ENCODE results near the gene PDS5B. TPM values are rescaled to one million over a fixed set of nuclear protein-coding genes. Genes with fewer than 3 reads are reported as not detected.

Gene PDS5B
- total RNA-seq, 1 experiment from 2014 or later, result 61.2 TPM

DNA sequence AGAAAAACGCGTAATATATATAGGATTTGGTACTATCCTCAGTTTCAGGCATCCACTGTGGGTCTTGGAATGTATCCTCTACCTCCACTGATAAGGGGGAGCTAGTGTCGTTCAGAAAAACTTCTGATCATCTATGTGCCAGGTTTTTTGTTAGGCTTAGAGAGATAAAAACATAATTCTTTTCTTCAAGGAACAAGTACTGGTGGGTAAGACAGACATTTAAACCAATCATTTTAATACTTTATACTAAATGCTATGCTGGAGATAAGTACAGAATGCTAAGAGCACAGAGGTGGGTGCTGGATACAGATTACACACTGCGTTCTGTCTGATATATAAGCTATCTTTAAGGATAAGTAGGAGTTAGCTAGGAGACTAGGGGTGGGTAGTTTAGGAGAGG, 166.1 kb downstream of the PDS5B start:
- peaks cover 17% of the 10 kb centered on the region for H3K4me1 ChIP-seq (ENCODE audit: low read length)
- peaks cover 6% of the 10 kb centered on the region; the same call in 1 of the 2 replicates for H3K79me2 ChIP-seq (ENCODE audit: low read length)
- H3K36me3 ChIP-seq (ENCODE audit: insufficient read depth, low read length), result peaks cover 33% of the 10 kb centered on the region; the same call in 1 of the 2 replicates
- H3K9me2 ChIP-seq (replicated peaks; ENCODE audit: insufficient read depth, low read length), result no peaks in the 10 kb centered on the region
- H3K9me3 ChIP-seq (ENCODE audit: low read length), result no peaks in the 10 kb centered on the region
- H2AFZ ChIP-seq (ENCODE audit: low read length), result no peak overlapping the region
- DNase-seq, result no peak
- no peak overlapping the region for H3K4me2 ChIP-seq (ENCODE audit: low read depth, low read length, poor library complexity, severe bottlenecking)
- H3K4me3 ChIP-seq (ENCODE audit: low read length), result no peak overlapping the region
- H3K27me3 ChIP-seq (ENCODE audit: low read length), result no peaks in the 10 kb centered on the region
- no peak overlapping the region for H3K27ac ChIP-seq (ENCODE audit: low read length)
- no peak overlapping the region for H3K9ac ChIP-seq (ENCODE audit: low read length)
- H4K20me1 ChIP-seq (ENCODE audit: insufficient read depth, low read depth, low read length), result no peaks in the 10 kb centered on the region

GRCh38 chr13:32752997-32753606, 166.8 kb downstream of the PDS5B start:
- peaks cover 9% of the 10 kb centered on the region for H3K4me1 ChIP-seq (ENCODE audit: low read length)
- no peak for DNase-seq
- H3K9me3 ChIP-seq (ENCODE audit: low read length), result no peaks in the 10 kb centered on the region
- H3K36me3 ChIP-seq (ENCODE audit: insufficient read depth, low read length), result peaks cover 37% of the 10 kb centered on the region; the same call in 1 of the 2 replicates
- no peaks in the 10 kb centered on the region for H4K20me1 ChIP-seq (ENCODE audit: insufficient read depth, low read depth, low read length)
- H3K4me2 ChIP-seq (ENCODE audit: low read depth, low read length, poor library complexity, severe bottlenecking), result no peak overlapping the region
- no peak overlapping the region for H3K9ac ChIP-seq (ENCODE audit: low read length)
- no peak overlapping the region for H3K4me3 ChIP-seq (ENCODE audit: low read length)
- H3K79me2 ChIP-seq (ENCODE audit: low read length), result peaks cover 6% of the 10 kb centered on the region; the same call in 1 of the 2 replicates
- no peaks in the 10 kb centered on the region for H3K27me3 ChIP-seq (ENCODE audit: low read length)
- no peak overlapping the region for H3K27ac ChIP-seq (ENCODE audit: low read length)
- no peak overlapping the region for H2AFZ ChIP-seq (ENCODE audit: low read length)
- no peaks in the 10 kb centered on the region for H3K9me2 ChIP-seq (replicated peaks; ENCODE audit: insufficient read depth, low read length)

DNA sequence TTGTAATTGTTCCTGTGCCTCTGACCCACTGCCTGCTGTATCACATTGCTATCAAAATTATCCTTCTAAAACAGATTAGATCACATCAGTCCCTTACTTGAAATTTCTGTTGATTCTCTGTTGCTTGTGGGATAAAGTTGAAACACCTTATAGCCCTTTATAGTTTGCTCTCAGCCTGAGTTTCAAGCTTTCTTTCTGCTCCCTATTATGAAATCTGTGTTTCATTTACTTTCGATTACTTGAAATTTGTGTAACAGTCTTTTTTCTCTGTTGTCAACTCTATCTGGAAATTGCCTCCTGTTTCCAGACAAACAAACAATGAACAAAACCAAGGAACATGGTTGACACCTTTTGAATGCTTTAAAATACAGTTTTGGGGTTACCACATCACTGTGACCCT, 167.9 kb downstream of the PDS5B start:
- Histone ChIP-seq H3K27me3 (ENCODE audit: low read length) (no peaks in the 10 kb centered on the region), H3K9me3 (ENCODE audit: low read length) (no peaks in the 10 kb centered on the region), H3K27ac (ENCODE audit: low read length) (no peak overlapping the region), H3K4me3 (ENCODE audit: low read length) (no peak overlapping the region), H3K36me3 (ENCODE audit: insufficient read depth, low read length) (peaks cover 39% of the 10 kb centered on the region; the same call in 1 of the 2 replicates), H3K4me1 (ENCODE audit: low read length) (peaks cover 9% of the 10 kb centered on the region), H3K9me2 (replicated peaks; ENCODE audit: insufficient read depth, low read length) (no peaks in the 10 kb centered on the region), H3K9ac (ENCODE audit: low read length) (no peak overlapping the region), H4K20me1 (ENCODE audit: insufficient read depth, low read depth, low read length) (no peaks in the 10 kb centered on the region), H3K4me2 (ENCODE audit: low read depth, low read length, poor library complexity, severe bottlenecking) (no peak overlapping the region), H2AFZ (ENCODE audit: low read length) (no peak overlapping the region), H3K79me2 (ENCODE audit: low read length) (peaks cover 6% of the 10 kb centered on the region; the same call in 1 of the 2 replicates)
- no peak for DNase-seq

DNA sequence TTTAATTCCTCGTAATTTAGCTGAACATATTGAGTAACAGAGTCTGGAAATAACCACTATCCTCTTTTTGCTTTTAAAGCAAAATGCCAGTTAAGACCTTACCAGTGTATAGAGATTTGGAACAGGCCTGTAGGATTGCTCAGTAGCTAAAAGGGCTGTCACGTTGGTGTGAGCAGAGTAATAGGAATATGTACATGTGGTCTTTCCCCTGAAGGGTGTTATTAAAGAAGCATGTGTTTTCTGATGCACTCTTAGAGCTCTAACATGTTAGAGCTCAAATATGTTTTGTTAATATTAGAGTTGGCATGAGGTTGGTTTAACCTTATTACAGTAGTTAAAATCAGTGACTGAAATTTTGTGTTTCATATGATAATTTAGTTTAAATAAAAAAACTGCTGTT, 172.9 kb downstream of the PDS5B start:
- no peaks in the 10 kb centered on the region for H3K9me2 ChIP-seq (replicated peaks; ENCODE audit: insufficient read depth, low read length)
- DNase-seq, result no peak
- no peaks in the 10 kb centered on the region for H3K27me3 ChIP-seq (ENCODE audit: low read length)
- no peak overlapping the region for H2AFZ ChIP-seq (ENCODE audit: low read length)
- no peak overlapping the region for H3K9ac ChIP-seq (ENCODE audit: low read length)
- 0 out of 2 replicates have a peak, but pooled peaks cover 2% of the 10 kb centered on the region for H3K9me3 ChIP-seq (ENCODE audit: low read length)
- H3K27ac ChIP-seq (ENCODE audit: low read length), result no peak overlapping the region
- no peaks in the 10 kb centered on the region for H4K20me1 ChIP-seq (ENCODE audit: insufficient read depth, low read depth, low read length)
- H3K4me2 ChIP-seq (ENCODE audit: low read depth, low read length, poor library complexity, severe bottlenecking), result no peak overlapping the region
- no peak overlapping the region for H3K4me3 ChIP-seq (ENCODE audit: low read length)
- no peaks in the 10 kb centered on the region for H3K4me1 ChIP-seq (ENCODE audit: low read length)
- H3K36me3 ChIP-seq (ENCODE audit: insufficient read depth, low read length), result peaks cover 45% of the 10 kb centered on the region
- H3K79me2 ChIP-seq (ENCODE audit: low read length), result peaks cover 14% of the 10 kb centered on the region; the same call in 1 of the 2 replicates

GRCh38 chr13:32761472-32761871, 175.2 kb downstream of the PDS5B start:
- H3K27ac ChIP-seq (ENCODE audit: low read length), result no peak overlapping the region
- no peaks in the 10 kb centered on the region for H4K20me1 ChIP-seq (ENCODE audit: insufficient read depth, low read depth, low read length)
- peaks cover 20% of the 10 kb centered on the region; the same call in 1 of the 2 replicates for H3K79me2 ChIP-seq (ENCODE audit: low read length)
- peaks cover 39% of the 10 kb centered on the region for H3K36me3 ChIP-seq (ENCODE audit: insufficient read depth, low read length)
- H3K4me2 ChIP-seq (ENCODE audit: low read depth, low read length, poor library complexity, severe bottlenecking), result no peak overlapping the region
- no peaks in the 10 kb centered on the region for H3K4me1 ChIP-seq (ENCODE audit: low read length)
- no peak overlapping the region for H3K9ac ChIP-seq (ENCODE audit: low read length)
- H3K9me3 ChIP-seq (ENCODE audit: low read length), result 0 out of 2 replicates have a peak, but pooled peaks cover 2% of the 10 kb centered on the region
- DNase-seq, result no peak
- H3K27me3 ChIP-seq (ENCODE audit: low read length), result no peaks in the 10 kb centered on the region
- H2AFZ ChIP-seq (ENCODE audit: low read length), result no peak overlapping the region
- no peaks in the 10 kb centered on the region for H3K9me2 ChIP-seq (replicated peaks; ENCODE audit: insufficient read depth, low read length)
- no peak overlapping the region for H3K4me3 ChIP-seq (ENCODE audit: low read length)

DNA sequence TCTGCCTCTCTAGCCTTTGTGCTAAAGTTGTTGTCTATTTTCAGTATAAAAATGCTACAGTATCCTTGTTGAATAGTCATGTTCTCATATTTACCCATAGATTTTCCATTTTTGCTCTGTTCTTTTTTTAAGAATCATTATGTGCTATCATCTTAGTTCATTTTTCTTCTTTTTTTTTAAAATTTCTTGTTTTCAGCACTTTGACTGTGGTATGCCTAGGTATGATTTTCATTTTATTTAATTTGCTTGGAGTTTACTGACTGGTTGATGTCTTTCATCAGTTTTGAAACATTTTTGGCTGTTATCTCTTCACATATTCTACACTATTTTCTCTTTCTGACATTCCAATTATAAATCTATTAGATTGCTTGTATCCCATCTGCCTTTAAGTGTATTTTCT, 192.9 kb downstream of the PDS5B start:
- Histone ChIP-seq H2AFZ (ENCODE audit: low read length) (no peak overlapping the region), H3K79me2 (ENCODE audit: low read length) (no peaks in the 10 kb centered on the region), H3K27me3 (ENCODE audit: low read length) (no peaks in the 10 kb centered on the region), H3K36me3 (ENCODE audit: insufficient read depth, low read length) (peaks cover 12% of the 10 kb centered on the region; the same call in 1 of the 2 replicates), H3K4me3 (ENCODE audit: low read length) (no peak overlapping the region), H3K9me2 (replicated peaks; ENCODE audit: insufficient read depth, low read length) (no peaks in the 10 kb centered on the region), H4K20me1 (ENCODE audit: insufficient read depth, low read depth, low read length) (no peaks in the 10 kb centered on the region), H3K4me2 (ENCODE audit: low read depth, low read length, poor library complexity, severe bottlenecking) (no peak overlapping the region), H3K9me3 (ENCODE audit: low read length) (no peaks in the 10 kb centered on the region), H3K27ac (ENCODE audit: low read length) (no peak overlapping the region), H3K4me1 (ENCODE audit: low read length) (no peaks in the 10 kb centered on the region), H3K9ac (ENCODE audit: low read length) (no peak overlapping the region)
- no peak for DNase-seq

- Histone ChIP-seq H3K4me3 (ENCODE audit: low read length) (no peak overlapping the region), H3K79me2 (ENCODE audit: low read length) (no peaks in the 10 kb centered on the region), H3K27me3 (ENCODE audit: low read length) (no peaks in the 10 kb centered on the region), H3K9me3 (ENCODE audit: low read length) (no peaks in the 10 kb centered on the region), H3K4me2 (ENCODE audit: low read depth, low read length, poor library complexity, severe bottlenecking) (no peak overlapping the region), H2AFZ (ENCODE audit: low read length) (no peak overlapping the region), H3K9ac (ENCODE audit: low read length) (no peak overlapping the region), H3K36me3 (ENCODE audit: insufficient read depth, low read length) (peaks cover 12% of the 10 kb centered on the region; the same call in 1 of the 2 replicates), H3K4me1 (ENCODE audit: low read length) (no peaks in the 10 kb centered on the region), H4K20me1 (ENCODE audit: insufficient read depth, low read depth, low read length) (no peaks in the 10 kb centered on the region), H3K9me2 (replicated peaks; ENCODE audit: insufficient read depth, low read length) (no peaks in the 10 kb centered on the region), H3K27ac (ENCODE audit: low read length) (no peak overlapping the region)
- no peak for DNase-seq
These were observed 195.7 kb downstream of the PDS5B start for GRCh38 chr13:32781906-32782305.

DNA sequence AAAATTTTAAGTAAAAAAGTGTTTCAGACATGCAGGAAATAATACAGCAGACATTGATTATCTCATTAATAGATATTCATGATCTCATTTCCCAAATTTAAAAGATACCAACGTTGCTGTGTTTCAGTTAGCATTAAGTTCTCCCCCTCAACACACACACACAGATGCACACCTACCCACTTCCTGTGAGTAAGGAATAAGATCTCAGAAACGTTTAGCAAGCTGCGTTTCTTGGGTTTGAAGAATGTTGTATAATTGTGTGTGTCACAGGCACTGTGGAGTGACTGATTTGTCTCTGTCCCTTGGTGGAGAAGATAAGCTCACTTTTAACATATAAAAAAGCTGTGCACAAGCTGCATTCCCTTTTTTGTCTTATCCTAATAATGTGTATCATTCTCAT, 196.8 kb downstream of the PDS5B start:
- Histone ChIP-seq H3K9me3 (ENCODE audit: low read length) (no peaks in the 10 kb centered on the region), H3K36me3 (ENCODE audit: insufficient read depth, low read length) (peaks cover 12% of the 10 kb centered on the region; the same call in 1 of the 2 replicates), H3K4me1 (ENCODE audit: low read length) (no peaks in the 10 kb centered on the region), H3K9me2 (replicated peaks; ENCODE audit: insufficient read depth, low read length) (no peaks in the 10 kb centered on the region), H3K4me3 (ENCODE audit: low read length) (no peak overlapping the region), H3K27ac (ENCODE audit: low read length) (no peak overlapping the region), H3K79me2 (ENCODE audit: low read length) (no peaks in the 10 kb centered on the region), H3K4me2 (ENCODE audit: low read depth, low read length, poor library complexity, severe bottlenecking) (no peak overlapping the region), H2AFZ (ENCODE audit: low read length) (no peak overlapping the region), H3K27me3 (ENCODE audit: low read length) (no peaks in the 10 kb centered on the region), H4K20me1 (ENCODE audit: insufficient read depth, low read depth, low read length) (no peaks in the 10 kb centered on the region), H3K9ac (ENCODE audit: low read length) (no peak overlapping the region)
- no peak for DNase-seq
